GM23338 (cell line): ENCODE measurements around the gene DNAL1. TPM values are rescaled to one million over a fixed set of nuclear protein-coding genes. Genes with fewer than 3 reads are reported as not detected.

Experiments used
- ATAC-seq: fragments of 200-7000 bp; cut with Tn5 transposase; 3 replicates; pipeline ENCODE4 v1.9.1; 2020
- DNase-seq: peaks from one replicate; pipeline ENCODE4 v3.0.0-alpha.2; 2015; ENCODE audit warnings: low spot score
- H2AFZ ChIP-seq: fragments of 200-600 bp; sonication (generic); 2 replicates; pipeline ENCODE4 v1.8.0; 2016; ENCODE audit warnings: antibody characterized with exemption, mild to moderate bottlenecking, moderate library complexity
- H3F3A ChIP-seq: fragments of 200-600 bp; sonication (generic); replicated peaks from 2 replicates; pipeline ENCODE4 v1.8.0; 2017; ENCODE audit warnings: antibody characterized with exemption, mixed run types, low read depth
- H3K27ac ChIP-seq: fragments of 200-600 bp; sonication (generic); 2 replicates; pipeline ENCODE4 v1.6.1; 2016; ENCODE audit warnings: low read depth
- H3K27me3 ChIP-seq: fragments of 200-600 bp; sonication (generic); 2 replicates; pipeline ENCODE4 v1.8.0; 2016; ENCODE audit warnings: mild to moderate bottlenecking, mixed run types, moderate library complexity; ENCODE audit not compliant: insufficient read depth
- H3K36me3 ChIP-seq: fragments of 200-600 bp; sonication (generic); 2 replicates; pipeline ENCODE4 v1.8.0; 2016; ENCODE audit warnings: mild to moderate bottlenecking; ENCODE audit not compliant: insufficient read depth
- H3K4me1 ChIP-seq: fragments of 200-600 bp; sonication (generic); 2 replicates; pipeline ENCODE4 v1.8.0; 2016; ENCODE audit warnings: mild to moderate bottlenecking, moderate library complexity; ENCODE audit not compliant: insufficient read depth
- H3K4me2 ChIP-seq: fragments of 200-600 bp; sonication (generic); 2 replicates; pipeline ENCODE4 v1.7.1; 2017; ENCODE audit warnings: mixed run types
- H3K4me3 ChIP-seq: fragments of 200-600 bp; sonication (generic); 2 replicates; pipeline ENCODE4 v1.6.1; 2016; ENCODE audit warnings: mixed run types
- H3K79me2 ChIP-seq: fragments of 200-600 bp; sonication (generic); replicated peaks from 2 replicates; pipeline ENCODE4 v1.8.0; 2017; ENCODE audit warnings: mild to moderate bottlenecking; ENCODE audit not compliant: insufficient read depth
- H3K9me2 ChIP-seq: fragments of 200-600 bp; sonication (generic); 2 replicates; pipeline ENCODE4 v1.8.0; 2017; ENCODE audit not compliant: insufficient read depth
- H4K20me1 ChIP-seq: fragments of 200-600 bp; sonication (generic); replicated peaks from 2 replicates; pipeline ENCODE4 v1.8.0; 2017; ENCODE audit warnings: mild to moderate bottlenecking; ENCODE audit not compliant: insufficient read depth
- H3K27ac Mint-ChIP-seq: 2 replicates; pipeline ENCODE4 v1.8.0; 2020; ENCODE audit warnings: inconsistent platforms, mild to moderate bottlenecking, moderate library complexity, mixed read lengths
- H3K27me3 Mint-ChIP-seq: 3 replicates; pipeline ENCODE4 v1.8.0; 2022; ENCODE audit warnings: low read depth, mild to moderate bottlenecking, moderate library complexity, mixed read lengths, inconsistent platforms; ENCODE audit not compliant: insufficient read depth, poor library complexity
- H3K36me3 Mint-ChIP-seq: 3 replicates; pipeline ENCODE4 v1.8.0; 2021; ENCODE audit warnings: low read depth, mild to moderate bottlenecking, inconsistent platforms, moderate library complexity, mixed read lengths
- H3K4me1 Mint-ChIP-seq: 3 replicates; pipeline ENCODE4 v1.8.0; 2020; ENCODE audit warnings: mild to moderate bottlenecking, inconsistent platforms, mixed read lengths
- H3K4me3 Mint-ChIP-seq: 3 replicates; pipeline ENCODE4 v1.8.0; 2021; ENCODE audit warnings: moderate library complexity, mild to moderate bottlenecking, inconsistent platforms, mixed read lengths
- H3K9me3 Mint-ChIP-seq: 3 replicates; pipeline ENCODE4 v1.8.0; 2020; ENCODE audit warnings: moderate library complexity, mild to moderate bottlenecking, inconsistent platforms, mixed read lengths
- EZH2 ChIP-seq: fragments of 200-600 bp; sonication (generic); IDR thresholded peaks from one replicate; pipeline ENCODE4 v1.8.0; 2017; ENCODE audit warnings: antibody characterized with exemption, mild to moderate bottlenecking, low read depth; ENCODE audit not compliant: unreplicated experiment
- NANOG ChIP-seq: IDR thresholded peaks from 2 replicates; pipeline ENCODE4 v1.6.1; 2016; ENCODE audit warnings: antibody characterized with exemption, borderline replicate concordance
- polyA plus RNA-seq: library from polyadenylated mRNA; unstranded; fragments of >200 nt; fragmentation: Nextera tagmentation; extraction: Ambion mirVana; gene quantifications from 2 replicates; pipeline ENCODE4 v1.2.1, GENCODE V29; 2016
- small RNA-seq: library from RNA; depleted of rRNA; stranded (forward); fragments of <200 nt; gene quantifications from one replicate; pipeline ENCODE3, GENCODE V24; 2014; ENCODE audit warnings: low replicate concordance
- total RNA-seq: library from RNA; depleted of rRNA; stranded (reverse); fragments of >200 nt; shearing (Covaris generic); gene quantifications from 2 replicates; pipeline ENCODE4 v1.2.3, GENCODE V29; 2014; rRNA removed
- TF ChIP-seq, protein P1 (sequence below), 2 experiments: fragments of 200-600 bp in 1 of 2; sonication (generic) in 1 of 2; conservative IDR thresholded peaks; 2 replicates each; pipeline versions ENCODE4 v1.5.1 to v1.6.1; 2016 to 2017; ENCODE audit warnings: antibody characterized with exemption in 2 of 2, low read depth in 2 of 2, mild to moderate bottlenecking in 2 of 2, moderate library complexity in 1 of 2

Gene DNAL1
- total and polyA plus RNA-seq, 2 experiments from 2014 or later, result 7.6 to 29.3 TPM

GRCh38 chr14:73752297-73752992 is 107.7 kb downstream of the DNAL1 start:
- TF ChIP-seq NANOG, result no peak
- TF ChIP-seq EZH2, result no peak
- TF ChIP-seq, protein P1, sequence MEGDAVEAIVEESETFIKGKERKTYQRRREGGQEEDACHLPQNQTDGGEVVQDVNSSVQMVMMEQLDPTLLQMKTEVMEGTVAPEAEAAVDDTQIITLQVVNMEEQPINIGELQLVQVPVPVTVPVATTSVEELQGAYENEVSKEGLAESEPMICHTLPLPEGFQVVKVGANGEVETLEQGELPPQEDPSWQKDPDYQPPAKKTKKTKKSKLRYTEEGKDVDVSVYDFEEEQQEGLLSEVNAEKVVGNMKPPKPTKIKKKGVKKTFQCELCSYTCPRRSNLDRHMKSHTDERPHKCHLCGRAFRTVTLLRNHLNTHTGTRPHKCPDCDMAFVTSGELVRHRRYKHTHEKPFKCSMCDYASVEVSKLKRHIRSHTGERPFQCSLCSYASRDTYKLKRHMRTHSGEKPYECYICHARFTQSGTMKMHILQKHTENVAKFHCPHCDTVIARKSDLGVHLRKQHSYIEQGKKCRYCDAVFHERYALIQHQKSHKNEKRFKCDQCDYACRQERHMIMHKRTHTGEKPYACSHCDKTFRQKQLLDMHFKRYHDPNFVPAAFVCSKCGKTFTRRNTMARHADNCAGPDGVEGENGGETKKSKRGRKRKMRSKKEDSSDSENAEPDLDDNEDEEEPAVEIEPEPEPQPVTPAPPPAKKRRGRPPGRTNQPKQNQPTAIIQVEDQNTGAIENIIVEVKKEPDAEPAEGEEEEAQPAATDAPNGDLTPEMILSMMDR (conservative IDR thresholded peaks at IDR 0.05; ENCODE audit: low read depth in 2 of 2), result peak; percentile 14 to 28; a peak in 1 of 4 replicates
- Mint-ChIP-seq H3K9me3 (no peaks in the 10 kb centered on the region; the same call in 2 of the 3 replicates), H3K36me3 (no peaks in the 10 kb centered on the region), H3K27me3 (peaks cover 18% of the 10 kb centered on the region), H3K27ac (peak overlapping the region; percentile 54; the same call in 1 of the 2 replicates), H3K4me3 (no peak overlapping the region), H3K4me1 (peaks cover 65% of the 10 kb centered on the region)
- Histone ChIP-seq H3K9me2 (0 out of 2 replicates have a peak, but pooled peaks cover 5% of the 10 kb centered on the region), H3F3A (no peaks in the 10 kb centered on the region), H2AFZ (no peak overlapping the region), H3K4me1 (peaks cover 10% of the 10 kb centered on the region), H3K4me2 (no peak overlapping the region), H3K4me3 (no peak overlapping the region), H3K27ac (no peak overlapping the region), H4K20me1 (peaks cover 18% of the 10 kb centered on the region), H3K79me2 (peaks cover 58% of the 10 kb centered on the region), H3K36me3 (no peaks in the 10 kb centered on the region), H3K27me3 (no peaks in the 10 kb centered on the region)
- peak; percentile 55 for DNase-seq
- ATAC-seq, result peak; percentile 18

Small RNA genes lying within 50 kb of the gene (small RNA-seq; reads per million reads assigned to genes)
- not detected for gene RNU6-240P

Other genes starting within 250 kb of the DNAL1 start
- gene NUMB, start 186.4 kb upstream of the DNAL1 start, total RNA-seq, result 34.3 and 36.7 TPM in 2 replicates
- 30.2 and 32.1 TPM in 2 replicates for gene NUMB, start 186.4 kb upstream of the DNAL1 start, polyA plus RNA-seq
- gene RIOX1, start 154.1 kb upstream of the DNAL1 start, total RNA-seq, result 54.2 and 57.3 TPM in 2 replicates
- 21.2 and 24.6 TPM in 2 replicates for gene RIOX1, start 154.1 kb upstream of the DNAL1 start, polyA plus RNA-seq
- gene ACOT1, start 107.8 kb upstream of the DNAL1 start, total RNA-seq, result 6.0 and 9.2 TPM in 2 replicates
- gene ACOT1, start 107.8 kb upstream of the DNAL1 start, polyA plus RNA-seq, result 3.7 and 5.1 TPM in 2 replicates
- gene HEATR4, start 86.0 kb upstream of the DNAL1 start, total RNA-seq, result 0.56 TPM in 1 of 2 replicates, not detected in the other
- gene HEATR4, start 86.0 kb upstream of the DNAL1 start, polyA plus RNA-seq, result 1.6 and 1.7 TPM in 2 replicates
- 9.1 and 10.7 TPM in 2 replicates for gene ACOT2, start 75.8 kb upstream of the DNAL1 start, total RNA-seq
- gene ACOT2, start 75.8 kb upstream of the DNAL1 start, polyA plus RNA-seq, result 9.6 and 9.8 TPM in 2 replicates
- gene ACOT4, start 53.1 kb upstream of the DNAL1 start, total RNA-seq, result 1.6 and 3.7 TPM in 2 replicates
- gene ACOT4, start 53.1 kb upstream of the DNAL1 start, polyA plus RNA-seq, result 0.97 and 1.0 TPM in 2 replicates
- gene ACOT6, start 32.5 kb upstream of the DNAL1 start, total RNA-seq, result 0.83 TPM in 1 of 2 replicates, not detected in the other
- 0.24 and 0.44 TPM in 2 replicates for gene ACOT6, start 32.5 kb upstream of the DNAL1 start, polyA plus RNA-seq
- gene PNMA1, start 69.4 kb downstream of the DNAL1 start, total RNA-seq, result 32.9 and 35.6 TPM in 2 replicates
- 18.2 and 19.6 TPM in 2 replicates for gene PNMA1, start 69.4 kb downstream of the DNAL1 start, polyA plus RNA-seq
- 9.5 and 20.0 TPM in 2 replicates for gene PTGR2, start 206.8 kb downstream of the DNAL1 start, total RNA-seq
- gene PTGR2, start 206.8 kb downstream of the DNAL1 start, polyA plus RNA-seq, result 19.9 and 25.4 TPM in 2 replicates
- 20.4 and 31.7 TPM in 2 replicates for gene ZNF410, start 241.9 kb downstream of the DNAL1 start, total RNA-seq
- 8.6 and 10.6 TPM in 2 replicates for gene ZNF410, start 241.9 kb downstream of the DNAL1 start, polyA plus RNA-seq